Small intestine (tissue), 7 donors: ENCODE measurements around the gene CCDC174. TPM values are rescaled to one million over a fixed set of nuclear protein-coding genes. Genes with fewer than 3 reads are reported as not detected.

Experiments
- DNase-seq, 2 donors: peaks; one replicate each; pipeline versions ENCODE4 v3.0.0 to v3.0.0-alpha.2; 2013
- FAIRE-seq: peaks from 2 replicates; lab custom pipeline; 2012; peaks lifted over from hg19 to GRCh38; lab: Jason Lieb, UNC
- H3K27ac ChIP-seq, 3 donors: one replicate each; pipeline ENCODE4 v1.5.1; 2013; ENCODE audit warnings: low read length in 2 of 3, mild to moderate bottlenecking in 2 of 3, control low read depth in 1 of 3, inconsistent platforms in 1 of 3, low read depth in 1 of 3, moderate library complexity in 1 of 3
- H3K27me3 ChIP-seq, 3 donors: one replicate each; pipeline ENCODE4 v1.6.1; 2013; ENCODE audit warnings: low read length in 3 of 3, inconsistent platforms in 1 of 3; ENCODE audit not compliant: control insufficient read depth in 3 of 3, insufficient read depth in 3 of 3
- H3K36me3 ChIP-seq, 3 donors: one replicate each; pipeline ENCODE4 v1.6.1; 2013; ENCODE audit warnings: low read length in 3 of 3, inconsistent platforms in 1 of 3, low read depth in 1 of 3, mild to moderate bottlenecking in 1 of 3, moderate library complexity in 1 of 3; ENCODE audit not compliant: control insufficient read depth in 3 of 3, insufficient read depth in 2 of 3
- H3K4me1 ChIP-seq, 3 donors: one replicate each; pipeline ENCODE4 v1.6.1; 2013; ENCODE audit warnings: low read length in 2 of 3, inconsistent platforms in 1 of 3, low read depth in 1 of 3, mild to moderate bottlenecking in 1 of 3, moderate library complexity in 1 of 3; ENCODE audit not compliant: control insufficient read depth in 3 of 3, insufficient read depth in 2 of 3
- H3K4me3 ChIP-seq, 3 donors: one replicate each; pipeline ENCODE4 v1.5.1; 2013; ENCODE audit warnings: low read length in 3 of 3, control low read depth in 1 of 3, inconsistent platforms in 1 of 3, low read depth in 1 of 3, mild to moderate bottlenecking in 1 of 3, moderate library complexity in 1 of 3
- H3K9me3 ChIP-seq, 2 donors: one replicate each; pipeline ENCODE4 v1.6.1; 2013; ENCODE audit warnings: low read depth in 1 of 2, low read length in 1 of 2; ENCODE audit not compliant: control insufficient read depth in 2 of 2, insufficient read depth in 1 of 2
- WGBS, 3 donors: extraction: QIAGEN DNeasy Blood & Tissue Kit; methylation state at CpG; one replicate each; pipeline ENCODE4 v1.1.7; 2013; 5-methylcytosine and 5-hydroxymethylcytosine counted together
- polyA plus RNA-seq, 4 donors: library from polyadenylated mRNA; stranded (reverse) in 3 of 4; unstranded in 1 of 4; fragments of 200-250 nt in 3 of 4; fragments of 120-200 nt in 1 of 4; gene quantifications; one replicate each; pipeline versions ENCODE4 v1.2.1 to v1.2.3, GENCODE V29; 2013
- donor health status: healthy with polysubstance abuse.
- donor health status: control.
- donor health status: control.
- donor health status: Bipolar disorder and iron deficiency.
- donor health status: healthy.

The CCDC174 gene
- polyA plus RNA-seq, 4 donors, result 15.3 to 24.1 (median 18.8) TPM

DNA sequence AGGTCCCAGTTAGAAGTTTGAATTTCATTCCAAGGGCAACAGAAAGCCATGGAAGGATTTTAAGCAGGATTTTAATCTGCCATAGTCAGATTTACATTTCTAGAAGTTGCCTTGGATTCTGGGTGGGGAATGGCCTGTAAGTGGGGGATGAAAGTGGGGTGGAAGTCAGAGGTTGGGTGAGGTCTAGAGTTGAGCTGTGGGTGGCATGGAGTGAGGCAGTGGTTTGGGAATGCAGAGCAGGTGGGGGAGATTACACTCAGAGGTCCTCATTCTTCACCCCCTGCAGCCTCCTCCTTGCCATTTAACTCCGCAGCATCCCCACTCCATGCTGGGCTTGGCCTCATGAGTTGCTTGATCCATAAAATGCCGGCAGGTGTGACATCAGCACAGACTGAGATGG is 32.0 kb upstream of the CCDC174 start:
- no peaks in the 10 kb centered on the region for H3K4me1 ChIP-seq
- H3K36me3 ChIP-seq, result no peaks in the 10 kb centered on the region
- peaks cover 0 to 7% (median 0%) of the 10 kb centered on the region in 3 donors for H3K27me3 ChIP-seq
- 39 to 96% (median 49%) methylated on average over 2 of the region's 2 CpGs for WGBS, 3 donors
- no peak overlapping the region for H3K27ac ChIP-seq
- no peak overlapping the region for H3K4me3 ChIP-seq
- DNase-seq (no peak), FAIRE-seq (no peak)
- no peaks in the 10 kb centered on the region for H3K9me3 ChIP-seq

DNA sequence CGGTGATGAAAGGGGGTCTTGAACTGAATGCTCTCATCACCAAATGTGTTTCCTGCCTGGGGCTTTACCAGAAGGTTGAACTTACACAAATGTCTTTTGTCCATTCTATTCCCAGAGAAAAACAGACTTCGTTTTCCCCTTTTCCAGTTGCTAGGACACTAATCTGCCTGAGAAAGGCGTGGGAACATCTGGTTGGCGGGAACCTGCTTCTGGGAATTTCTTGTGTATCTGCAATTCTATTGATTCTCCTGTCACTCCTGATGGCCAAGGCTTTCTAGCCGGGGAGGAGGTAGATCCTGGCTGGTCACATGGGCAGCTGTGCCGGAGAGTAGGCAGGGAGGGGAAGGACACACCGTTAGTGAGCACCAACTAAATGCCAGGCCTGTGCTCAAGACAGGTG is 31.1 kb upstream of the CCDC174 start:
- FAIRE-seq (no peak), DNase-seq (no peak)
- Histone ChIP-seq H3K36me3 (no peaks in the 10 kb centered on the region), H3K27ac (no peak overlapping the region), H3K27me3 (peaks cover 0 to 7% (median 0%) of the 10 kb centered on the region in 3 donors), H3K4me3 (no peak overlapping the region), H3K9me3 (no peaks in the 10 kb centered on the region), H3K4me1 (no peaks in the 10 kb centered on the region)
- WGBS, 3 donors, result 53 to 64% (median 54%) methylated on average over 7 of the region's 7 CpGs

DNA sequence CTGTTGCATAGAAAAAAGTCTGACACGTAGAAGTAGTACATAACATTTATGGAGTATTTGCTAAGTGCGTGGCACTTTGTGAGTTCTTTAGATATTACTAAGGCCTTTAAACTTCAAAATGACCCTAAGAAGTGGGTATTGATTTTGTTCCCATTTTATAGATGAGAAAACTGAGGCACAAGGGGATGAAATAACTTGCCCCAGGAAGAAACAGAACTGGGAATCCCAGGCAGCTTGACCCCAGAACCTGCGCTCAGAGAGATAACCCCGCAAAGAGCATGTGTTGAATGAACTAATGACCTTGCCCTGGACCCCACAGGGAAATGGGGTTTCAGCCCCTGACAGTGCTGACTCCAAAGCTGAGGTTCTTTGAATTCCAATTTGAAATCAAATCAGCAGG is 30.5 kb upstream of the CCDC174 start:
- FAIRE-seq (no peak), DNase-seq (no peak)
- Histone ChIP-seq H3K27me3 (peaks cover 0 to 3% (median 0%) of the 10 kb centered on the region in 3 donors), H3K9me3 (no peaks in the 10 kb centered on the region), H3K4me3 (no peak overlapping the region), H3K4me1 (no peaks in the 10 kb centered on the region), H3K27ac (no peak overlapping the region), H3K36me3 (no peaks in the 10 kb centered on the region)
- 89 to 95% (median 92%) methylated on average over 4 of the region's 4 CpGs for WGBS, 3 donors

DNA sequence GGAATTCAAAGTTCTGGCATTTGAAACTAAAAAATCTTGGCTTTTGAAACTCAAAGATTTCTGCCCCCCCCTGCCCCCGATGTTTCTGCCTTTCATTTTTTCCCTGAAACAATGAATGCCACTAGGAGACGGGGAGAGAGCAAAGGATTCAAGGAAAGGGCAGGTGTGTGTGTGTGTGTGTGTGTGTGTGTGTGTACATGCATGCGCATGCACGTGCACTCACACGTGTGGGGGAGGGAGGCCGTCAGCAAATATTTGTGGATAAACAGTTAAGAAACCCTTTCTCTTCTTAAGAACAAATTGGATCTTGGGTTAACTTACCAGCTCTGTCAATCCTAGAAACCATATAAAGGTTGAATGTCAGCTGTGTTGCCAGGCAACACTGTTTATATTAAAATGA is 29.2 kb upstream of the CCDC174 start:
- no peak overlapping the region for H3K27ac ChIP-seq
- no peaks in the 10 kb centered on the region for H3K4me1 ChIP-seq
- no peaks in the 10 kb centered on the region for H3K36me3 ChIP-seq
- no peak for FAIRE-seq
- no peak overlapping the region for H3K4me3 ChIP-seq
- DNase-seq, result no peak
- 62 to 68% (median 63%) methylated on average over 6 of the region's 6 CpGs for WGBS, 3 donors
- no peaks in the 10 kb centered on the region for H3K9me3 ChIP-seq
- peaks cover 0 to 3% (median 0%) of the 10 kb centered on the region in 3 donors for H3K27me3 ChIP-seq

DNA sequence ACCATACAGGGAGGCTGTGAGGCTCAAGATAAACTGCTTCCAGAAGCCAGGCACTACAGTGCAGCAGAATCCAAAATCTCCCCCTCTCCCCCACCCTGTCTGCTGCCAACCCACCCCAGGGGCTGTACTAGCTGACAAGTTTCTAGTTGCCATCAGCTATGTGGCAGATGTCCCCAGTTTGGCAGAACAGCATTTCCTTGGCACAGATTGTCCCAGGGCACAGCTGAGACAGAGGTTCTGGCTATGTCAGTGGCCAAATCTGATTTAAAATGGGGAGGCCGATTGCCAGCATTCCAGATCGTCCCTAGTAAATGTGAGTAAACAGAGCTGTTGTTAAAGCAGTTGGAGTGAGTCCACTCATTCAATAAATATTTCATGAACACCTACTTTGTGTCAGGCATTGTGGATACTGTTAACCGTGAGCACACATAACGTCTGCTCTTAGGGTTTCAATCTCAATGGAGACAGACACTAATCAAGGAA is 28.0 kb upstream of the CCDC174 start:
- no peak for FAIRE-seq
- 50 to 62% (median 51%) methylated on average over 4 of the region's 4 CpGs for whole genome bisulfite sequencing, 3 donors
- DNase-seq, result no peak
- peaks cover 0 to 3% of the 10 kb centered on the region in 2 donors for H3K9me3 ChIP-seq
- H3K4me1 ChIP-seq, result no peaks in the 10 kb centered on the region
- no peak overlapping the region for H3K27ac ChIP-seq
- no peak overlapping the region for H3K4me3 ChIP-seq
- H3K36me3 ChIP-seq, result no peaks in the 10 kb centered on the region
- peaks cover 0 to 5% (median 0%) of the 10 kb centered on the region in 3 donors for H3K27me3 ChIP-seq

DNA sequence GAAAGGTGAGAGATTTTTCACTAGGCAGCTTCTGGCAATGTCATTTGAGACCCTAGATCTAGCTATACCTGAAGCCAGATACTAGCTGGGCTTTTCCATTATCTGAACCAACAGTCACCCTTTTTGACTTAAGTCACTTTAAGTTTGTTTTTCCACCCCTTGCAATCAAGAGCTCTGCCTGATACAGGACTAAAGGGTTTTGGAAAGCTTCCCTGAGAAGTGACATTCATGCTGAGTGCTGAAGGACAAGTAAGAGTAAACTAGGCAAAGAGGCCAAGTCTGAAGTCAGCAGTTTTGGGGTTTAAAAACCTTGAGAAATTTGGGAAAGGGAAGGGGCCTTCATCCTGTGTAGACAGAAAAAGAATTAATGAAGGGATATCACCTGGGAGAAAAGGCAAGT is 27.1 kb upstream of the CCDC174 start:
- DNase-seq (no peak), FAIRE-seq (no peak)
- Histone ChIP-seq H3K27me3 (peaks cover 0 to 5% (median 0%) of the 10 kb centered on the region in 3 donors), H3K36me3 (no peaks in the 10 kb centered on the region), H3K4me1 (no peaks in the 10 kb centered on the region), H3K27ac (no peak overlapping the region), H3K4me3 (no peak overlapping the region), H3K9me3 (peaks cover 0 to 7% of the 10 kb centered on the region in 2 donors)

DNA sequence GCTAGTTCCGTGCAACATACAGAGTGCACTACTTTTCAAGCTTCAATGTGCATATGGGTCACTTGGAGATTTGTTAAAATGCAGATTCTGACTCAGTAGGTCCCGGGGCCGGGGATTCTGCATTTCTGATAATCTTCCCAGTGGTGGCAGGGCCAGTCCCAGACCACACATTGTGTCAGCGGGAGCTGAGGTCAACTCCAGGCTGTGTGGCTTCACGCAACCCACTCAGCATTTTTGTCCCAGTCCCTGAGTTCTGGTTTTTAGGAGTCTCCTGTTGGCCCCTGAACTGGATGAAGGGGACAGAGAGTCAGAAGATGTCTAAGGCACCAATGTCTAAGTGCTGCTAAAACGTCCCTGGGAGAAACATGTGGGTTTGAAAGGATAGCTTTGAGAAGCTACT is 26.1 kb upstream of the CCDC174 start:
- 79 to 90% (median 80%) methylated on average over 6 of the region's 6 CpGs for WGBS, 3 donors
- Histone ChIP-seq H3K9me3 (peaks cover 0 to 7% of the 10 kb centered on the region in 2 donors), H3K27ac (no peak overlapping the region), H3K4me3 (no peak overlapping the region), H3K27me3 (peaks cover 0 to 5% (median 0%) of the 10 kb centered on the region in 3 donors), H3K4me1 (no peaks in the 10 kb centered on the region), H3K36me3 (no peaks in the 10 kb centered on the region)
- DNase-seq, result no peak
- no peak for FAIRE-seq

DNA sequence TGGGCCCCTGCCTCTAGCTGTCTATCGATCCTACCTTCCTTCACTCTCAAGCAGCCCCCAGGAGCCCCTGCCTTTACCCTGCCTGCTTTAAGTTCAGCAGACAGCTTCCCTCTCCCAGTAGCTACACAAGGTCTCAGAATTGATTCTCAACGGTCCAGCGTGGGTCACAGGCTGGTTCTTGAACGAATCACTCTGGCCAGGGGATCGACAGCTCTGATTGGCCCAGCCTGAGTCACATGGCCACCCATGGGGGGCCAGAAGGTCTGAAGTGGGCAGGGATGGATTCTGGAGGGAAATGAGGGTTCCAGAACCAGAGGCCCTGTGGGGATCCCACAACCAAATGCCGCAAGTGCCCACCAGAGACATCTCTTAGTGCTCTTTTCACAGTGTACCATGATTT is 23.7 kb upstream of the CCDC174 start:
- no peaks in the 10 kb centered on the region for H3K36me3 ChIP-seq
- peaks cover 0 to 2% (median 0%) of the 10 kb centered on the region in 3 donors for H3K27me3 ChIP-seq
- 82 to 89% (median 83%) methylated on average over 6 of the region's 6 CpGs for WGBS, 3 donors
- H3K9me3 ChIP-seq, result peaks cover 0 to 7% of the 10 kb centered on the region in 2 donors
- FAIRE-seq (no peak), DNase-seq (no peak)
- H3K4me3 ChIP-seq, result no peak overlapping the region
- no peak overlapping the region for H3K27ac ChIP-seq
- H3K4me1 ChIP-seq, result no peaks in the 10 kb centered on the region

DNA sequence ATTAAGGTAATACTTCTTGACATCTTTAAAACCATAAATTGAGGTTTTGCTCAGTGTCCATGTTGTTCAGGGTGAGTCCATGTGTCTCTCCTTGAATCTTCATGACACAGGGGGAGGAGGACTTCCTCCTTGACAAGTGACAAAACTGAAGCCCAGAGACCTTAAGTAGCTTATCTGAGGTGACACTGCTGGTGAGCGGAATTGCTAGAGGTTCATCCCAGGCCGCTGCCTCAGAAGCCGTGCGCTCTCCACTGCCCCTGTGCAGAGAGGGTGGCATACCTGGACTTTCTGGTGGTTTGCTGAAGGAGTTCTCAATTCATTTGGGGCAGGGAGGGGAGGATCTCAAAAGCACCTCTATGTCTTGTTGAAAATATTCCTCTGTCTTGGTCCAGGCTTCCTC is 23.2 kb upstream of the CCDC174 start:
- no peak overlapping the region for H3K4me3 ChIP-seq
- H3K4me1 ChIP-seq, result no peaks in the 10 kb centered on the region
- FAIRE-seq (no peak), DNase-seq (no peak)
- H3K9me3 ChIP-seq, result peaks cover 0 to 7% of the 10 kb centered on the region in 2 donors
- H3K27me3 ChIP-seq, result peaks cover 0 to 2% (median 0%) of the 10 kb centered on the region in 3 donors
- 63 to 74% (median 67%) methylated on average over 4 of the region's 4 CpGs for WGBS, 3 donors
- H3K36me3 ChIP-seq, result no peaks in the 10 kb centered on the region
- no peak overlapping the region for H3K27ac ChIP-seq
